MM.1S (cell line): ENCODE data around the gene CACNA1D.

Experiments
- DNase-seq: peaks from one replicate; pipeline ENCODE4 v3.0.0-alpha.2; 2015
- H2AFZ ChIP-seq: fragments of 300-600 bp; sonication (generic); 2 replicates; pipeline ENCODE4 v1.6.0; 2016; ENCODE audit warnings: antibody characterized with exemption, low read length
- H3F3A ChIP-seq: fragments of 300-600 bp; sonication (generic); 2 replicates; pipeline ENCODE4 v1.6.1; 2016; ENCODE audit warnings: mild to moderate bottlenecking, antibody characterized with exemption, low read length, moderate library complexity, mixed read lengths; ENCODE audit not compliant: insufficient read depth
- H3K27ac ChIP-seq: fragments of 300-600 bp; sonication (generic); 2 replicates; pipeline ENCODE4 v1.5.1; 2016; ENCODE audit warnings: mild to moderate bottlenecking, low read length
- H3K27me3 ChIP-seq: fragments of 300-600 bp; sonication (generic); replicated peaks from 2 replicates; pipeline ENCODE4 v1.6.0; 2016; ENCODE audit warnings: low read length; ENCODE audit not compliant: insufficient read depth
- H3K36me3 ChIP-seq: fragments of 300-600 bp; sonication (generic); replicated peaks from 2 replicates; pipeline ENCODE4 v1.6.1; 2016; ENCODE audit warnings: mild to moderate bottlenecking, low read length, mixed read lengths; ENCODE audit not compliant: insufficient read depth
- H3K4me1 ChIP-seq: fragments of 300-600 bp; sonication (generic); 2 replicates; pipeline ENCODE4 v1.6.1; 2016; ENCODE audit warnings: low read length, mixed read lengths
- H3K4me2 ChIP-seq: fragments of 300-600 bp; sonication (generic); 2 replicates; pipeline ENCODE4 v1.6.0; 2016; ENCODE audit warnings: low read depth, low read length
- H3K4me3 ChIP-seq: fragments of 300-600 bp; sonication (generic); 2 replicates; pipeline ENCODE4 v1.5.1; 2016; ENCODE audit warnings: low read length, mixed read lengths
- H3K79me2 ChIP-seq: fragments of 300-600 bp; sonication (generic); 2 replicates; pipeline ENCODE4 v1.6.1; 2016; ENCODE audit warnings: mixed run types, low read length, mixed read lengths
- H3K9ac ChIP-seq: fragments of 300-600 bp; sonication (generic); 2 replicates; pipeline ENCODE4 v1.6.1; 2016; ENCODE audit warnings: low read length, mixed read lengths
- H3K9me2 ChIP-seq: fragments of 300-600 bp; sonication (generic); replicated peaks from 2 replicates; pipeline ENCODE4 v1.6.1; 2016; ENCODE audit warnings: mild to moderate bottlenecking, low read length, mixed read lengths; ENCODE audit not compliant: insufficient read depth
- H3K9me3 ChIP-seq: fragments of 300-600 bp; sonication (generic); replicated peaks from 2 replicates; pipeline ENCODE4 v1.6.1; 2016; ENCODE audit warnings: mild to moderate bottlenecking, low read length, mixed read lengths; ENCODE audit not compliant: insufficient read depth
- H4K20me1 ChIP-seq: fragments of 300-600 bp; sonication (generic); 2 replicates; pipeline ENCODE4 v1.6.1; 2016; ENCODE audit warnings: mild to moderate bottlenecking, low read length, moderate library complexity, mixed read lengths; ENCODE audit not compliant: insufficient read depth
- CTCF ChIP-seq: fragments of 300-600 bp; sonication (generic); IDR thresholded peaks from 2 replicates; pipeline ENCODE4 v1.5.1; 2016; ENCODE audit warnings: antibody characterized with exemption, low read length, mixed read lengths
- EZH2 ChIP-seq: fragments of 300-600 bp; sonication (generic); optimal IDR thresholded peaks from 2 replicates; pipeline ENCODE3; 2017; ENCODE audit warnings: low read depth, mild to moderate bottlenecking, antibody characterized with exemption, low read length, mixed read lengths
- EZH2phosphoT487 ChIP-seq: fragments of 300-600 bp; sonication (generic); IDR thresholded peaks from 2 replicates; pipeline ENCODE4 v1.6.1; 2018; ENCODE audit warnings: antibody characterized with exemption, low read length

Gene CACNA1D

DNA sequence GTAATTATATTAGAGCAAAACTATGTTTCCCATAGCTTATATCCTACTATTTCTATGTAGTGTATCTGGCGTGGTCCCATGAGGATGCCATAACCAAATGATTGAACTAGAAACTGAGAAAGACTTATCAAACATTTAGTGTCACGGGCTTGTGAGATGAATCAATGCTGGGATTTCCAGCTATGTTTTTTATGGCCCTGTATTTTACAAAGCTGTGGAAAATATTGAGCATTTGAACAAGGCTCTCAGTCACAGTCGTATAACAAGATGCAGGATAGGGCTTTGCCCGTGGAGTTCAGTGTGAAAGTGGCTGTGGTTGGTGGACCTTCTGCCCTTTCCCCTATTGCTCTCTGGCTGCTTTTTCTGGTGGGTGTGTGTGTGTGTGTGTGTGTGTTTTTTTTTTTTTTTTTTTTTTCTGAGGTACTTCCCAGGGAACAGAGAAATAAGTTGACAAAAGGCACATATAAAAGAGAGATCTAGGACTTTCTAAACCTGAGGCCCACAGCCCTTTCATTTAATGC lies 60.7 kb downstream of the CACNA1D start:
- Histone ChIP-seq H3K79me2 (no peaks in the 10 kb centered on the region), H4K20me1 (no peaks in the 10 kb centered on the region), H3K36me3 (no peaks in the 10 kb centered on the region), H3F3A (no peaks in the 10 kb centered on the region), H3K9me2 (no peaks in the 10 kb centered on the region), H3K27ac (no peak overlapping the region), H3K4me2 (no peak overlapping the region), H2AFZ (no peak overlapping the region), H3K4me3 (no peak overlapping the region), H3K9me3 (no peaks in the 10 kb centered on the region), H3K27me3 (no peaks in the 10 kb centered on the region), H3K9ac (no peak overlapping the region), H3K4me1 (no peaks in the 10 kb centered on the region)
- no peak for DNase-seq
- TF ChIP-seq EZH2phosphoT487 (no peak), CTCF (no peak), EZH2 (no peak)

GRCh38 chr3:53566461-53567145 lies 72.2 kb downstream of the CACNA1D start:
- no peak overlapping the region for H3K4me2 ChIP-seq
- DNase-seq: no peak
- no peak overlapping the region for H3K9ac ChIP-seq
- H3K9me3 ChIP-seq: no peaks in the 10 kb centered on the region
- H3K4me3 ChIP-seq: no peak overlapping the region
- no peaks in the 10 kb centered on the region for H3K79me2 ChIP-seq
- no peaks in the 10 kb centered on the region for H3F3A ChIP-seq
- H3K9me2 ChIP-seq: no peaks in the 10 kb centered on the region
- no peaks in the 10 kb centered on the region for H3K4me1 ChIP-seq
- H2AFZ ChIP-seq: no peak overlapping the region
- H3K27ac ChIP-seq: no peak overlapping the region
- no peaks in the 10 kb centered on the region for H3K27me3 ChIP-seq
- TF ChIP-seq EZH2phosphoT487 (no peak), CTCF (no peak), EZH2 (no peak)
- no peaks in the 10 kb centered on the region for H4K20me1 ChIP-seq
- H3K36me3 ChIP-seq: no peaks in the 10 kb centered on the region

GRCh38 chr3:53570081-53570480 lies 75.7 kb downstream of the CACNA1D start:
- no peaks in the 10 kb centered on the region for H3K36me3 ChIP-seq
- H3K4me2 ChIP-seq: no peak overlapping the region
- H2AFZ ChIP-seq: no peak overlapping the region
- no peaks in the 10 kb centered on the region for H4K20me1 ChIP-seq
- DNase-seq: no peak
- H3K79me2 ChIP-seq: no peaks in the 10 kb centered on the region
- no peak overlapping the region for H3K4me3 ChIP-seq
- no peaks in the 10 kb centered on the region for H3K27me3 ChIP-seq
- no peak overlapping the region for H3K9ac ChIP-seq
- H3K4me1 ChIP-seq: no peaks in the 10 kb centered on the region
- no peaks in the 10 kb centered on the region for H3K9me3 ChIP-seq
- H3K9me2 ChIP-seq: no peaks in the 10 kb centered on the region
- TF ChIP-seq EZH2 (no peak), EZH2phosphoT487 (no peak), CTCF (no peak)
- H3K27ac ChIP-seq: no peak overlapping the region
- no peaks in the 10 kb centered on the region for H3F3A ChIP-seq
